GM23338 (cell line): Measurements from ENCODE around the gene NAALADL2. TPM values are rescaled to one million over a fixed set of nuclear protein-coding genes. Genes with fewer than 3 reads are reported as not detected.

Source experiments
- ATAC-seq: fragments of 200-7000 bp; cut with Tn5 transposase; 3 replicates; pipeline ENCODE4 v1.9.1; 2020
- DNase-seq: peaks from one replicate; pipeline ENCODE4 v3.0.0-alpha.2; 2015; ENCODE audit warnings: low spot score
- H2AFZ ChIP-seq: fragments of 200-600 bp; sonication (generic); 2 replicates; pipeline ENCODE4 v1.8.0; 2016; ENCODE audit warnings: antibody characterized with exemption, mild to moderate bottlenecking, moderate library complexity
- H3F3A ChIP-seq: fragments of 200-600 bp; sonication (generic); replicated peaks from 2 replicates; pipeline ENCODE4 v1.8.0; 2017; ENCODE audit warnings: antibody characterized with exemption, mixed run types, low read depth
- H3K27ac ChIP-seq: fragments of 200-600 bp; sonication (generic); 2 replicates; pipeline ENCODE4 v1.6.1; 2016; ENCODE audit warnings: low read depth
- H3K27me3 ChIP-seq: fragments of 200-600 bp; sonication (generic); 2 replicates; pipeline ENCODE4 v1.8.0; 2016; ENCODE audit warnings: mild to moderate bottlenecking, mixed run types, moderate library complexity; ENCODE audit not compliant: insufficient read depth
- H3K36me3 ChIP-seq: fragments of 200-600 bp; sonication (generic); 2 replicates; pipeline ENCODE4 v1.8.0; 2016; ENCODE audit warnings: mild to moderate bottlenecking; ENCODE audit not compliant: insufficient read depth
- H3K4me1 ChIP-seq: fragments of 200-600 bp; sonication (generic); 2 replicates; pipeline ENCODE4 v1.8.0; 2016; ENCODE audit warnings: mild to moderate bottlenecking, moderate library complexity; ENCODE audit not compliant: insufficient read depth
- H3K4me2 ChIP-seq: fragments of 200-600 bp; sonication (generic); 2 replicates; pipeline ENCODE4 v1.7.1; 2017; ENCODE audit warnings: mixed run types
- H3K4me3 ChIP-seq: fragments of 200-600 bp; sonication (generic); 2 replicates; pipeline ENCODE4 v1.6.1; 2016; ENCODE audit warnings: mixed run types
- H3K79me2 ChIP-seq: fragments of 200-600 bp; sonication (generic); replicated peaks from 2 replicates; pipeline ENCODE4 v1.8.0; 2017; ENCODE audit warnings: mild to moderate bottlenecking; ENCODE audit not compliant: insufficient read depth
- H3K9me2 ChIP-seq: fragments of 200-600 bp; sonication (generic); 2 replicates; pipeline ENCODE4 v1.8.0; 2017; ENCODE audit not compliant: insufficient read depth
- H4K20me1 ChIP-seq: fragments of 200-600 bp; sonication (generic); replicated peaks from 2 replicates; pipeline ENCODE4 v1.8.0; 2017; ENCODE audit warnings: mild to moderate bottlenecking; ENCODE audit not compliant: insufficient read depth
- H3K27ac Mint-ChIP-seq: 2 replicates; pipeline ENCODE4 v1.8.0; 2020; ENCODE audit warnings: inconsistent platforms, mild to moderate bottlenecking, moderate library complexity, mixed read lengths
- H3K27me3 Mint-ChIP-seq: 3 replicates; pipeline ENCODE4 v1.8.0; 2022; ENCODE audit warnings: low read depth, mild to moderate bottlenecking, moderate library complexity, mixed read lengths, inconsistent platforms; ENCODE audit not compliant: insufficient read depth, poor library complexity
- H3K36me3 Mint-ChIP-seq: 3 replicates; pipeline ENCODE4 v1.8.0; 2021; ENCODE audit warnings: low read depth, mild to moderate bottlenecking, inconsistent platforms, moderate library complexity, mixed read lengths
- H3K4me1 Mint-ChIP-seq: 3 replicates; pipeline ENCODE4 v1.8.0; 2020; ENCODE audit warnings: mild to moderate bottlenecking, inconsistent platforms, mixed read lengths
- H3K4me3 Mint-ChIP-seq: 3 replicates; pipeline ENCODE4 v1.8.0; 2021; ENCODE audit warnings: moderate library complexity, mild to moderate bottlenecking, inconsistent platforms, mixed read lengths
- H3K9me3 Mint-ChIP-seq: 3 replicates; pipeline ENCODE4 v1.8.0; 2020; ENCODE audit warnings: moderate library complexity, mild to moderate bottlenecking, inconsistent platforms, mixed read lengths
- CREB1 ChIP-seq: fragments of 250-450 bp; sonication (Bioruptor Pico); IDR thresholded peaks from 2 replicates; pipeline ENCODE4 v1.5.0; 2020; ENCODE audit warnings: low read depth, mild to moderate bottlenecking, moderate library complexity
- CTCF ChIP-seq, 2 experiments: fragments of 200-600 bp in 1 of 2; sonication (generic) in 1 of 2; conservative IDR thresholded peaks; 2 replicates each; pipeline versions ENCODE4 v1.5.1 to v1.6.1; 2016 to 2017; ENCODE audit warnings: antibody characterized with exemption in 2 of 2, low read depth in 2 of 2, mild to moderate bottlenecking in 2 of 2, moderate library complexity in 1 of 2
- EZH2 ChIP-seq: fragments of 200-600 bp; sonication (generic); IDR thresholded peaks from one replicate; pipeline ENCODE4 v1.8.0; 2017; ENCODE audit warnings: antibody characterized with exemption, mild to moderate bottlenecking, low read depth; ENCODE audit not compliant: unreplicated experiment
- EZH2phosphoT487 ChIP-seq: fragments of 200-600 bp; sonication (generic); IDR thresholded peaks from one replicate; pipeline ENCODE4 v1.8.1; 2018; ENCODE audit warnings: antibody characterized with exemption; ENCODE audit not compliant: unreplicated experiment
- JUNB ChIP-seq: IDR thresholded peaks from one replicate; pipeline ENCODE4 v1.6.1; 2016; ENCODE audit warnings: antibody characterized with exemption; ENCODE audit not compliant: unreplicated experiment
- STAT1 ChIP-seq: IDR thresholded peaks from one replicate; pipeline ENCODE4 v1.6.1; 2016; ENCODE audit warnings: antibody characterized with exemption; ENCODE audit not compliant: unreplicated experiment
- ZNF331 ChIP-seq: fragments of 250-450 bp; sonication (Bioruptor Pico); IDR thresholded peaks from 2 replicates; pipeline ENCODE4 v1.5.0; 2020; ENCODE audit warnings: low read depth, mild to moderate bottlenecking, moderate library complexity
- ZNF462 ChIP-seq: fragments of 250-450 bp; sonication (Bioruptor Pico); IDR thresholded peaks from 2 replicates; pipeline ENCODE4 v1.5.0; 2020; ENCODE audit warnings: mild to moderate bottlenecking, moderate library complexity
- polyA plus RNA-seq: library from polyadenylated mRNA; unstranded; fragments of >200 nt; fragmentation: Nextera tagmentation; extraction: Ambion mirVana; gene quantifications from 2 replicates; pipeline ENCODE4 v1.2.1, GENCODE V29; 2016
- total RNA-seq: library from RNA; depleted of rRNA; stranded (reverse); fragments of >200 nt; shearing (Covaris generic); gene quantifications from 2 replicates; pipeline ENCODE4 v1.2.3, GENCODE V29; 2014

NAALADL2 gene
- total and polyA plus RNA-seq, 2 experiments from 2014 or later, result 1.6 to 2.6 TPM

GRCh38 chr3:175214216-175214615, 355.1 kb downstream of the NAALADL2 start (continued):
- TF ChIP-seq ZNF462 (CRISPR knock-in tag) (no peak), JUNB (no peak), CREB1 (no peak)

- Histone ChIP-seq H3K36me3 (no peaks in the 10 kb centered on the region), H3F3A (no peaks in the 10 kb centered on the region), H3K4me3 (no peak overlapping the region), H3K79me2 (no peaks in the 10 kb centered on the region), H3K4me2 (no peak overlapping the region), H3K27ac (no peak overlapping the region), H4K20me1 (no peaks in the 10 kb centered on the region), H2AFZ (no peak overlapping the region), H3K27me3 (no peaks in the 10 kb centered on the region), H3K4me1 (no peaks in the 10 kb centered on the region), H3K9me2 (no peaks in the 10 kb centered on the region)
- H3K4me3 Mint-ChIP-seq, result no peak overlapping the region
- no peaks in the 10 kb centered on the region for H3K9me3 Mint-ChIP-seq
- H3K4me1 Mint-ChIP-seq, result no peaks in the 10 kb centered on the region
- no peak overlapping the region for H3K27ac Mint-ChIP-seq
- ATAC-seq (no peak), DNase-seq (no peak)
- H3K27me3 Mint-ChIP-seq, result no peaks in the 10 kb centered on the region
- H3K36me3 Mint-ChIP-seq, result no peaks in the 10 kb centered on the region
- TF ChIP-seq EZH2phosphoT487 (no peak), EZH2 (no peak), JUNB (no peak), CTCF (conservative IDR thresholded peaks at IDR 0.05; ENCODE audit: low read depth in 2 of 2) (no peak), STAT1 (no peak), ZNF462 (CRISPR knock-in tag) (no peak), ZNF331 (no peak)
Measured at GRCh38 chr3:175215833-175216232, 356.7 kb downstream of the NAALADL2 start.
